K562 (cell line): ENCODE measurements around the gene UQCRHL.
A peak's percentile ranks its signal among the peaks of the same experiment; 100 is the strongest.

ENCODE experiments used
- CTCF ChIP-seq, 3 experiments: IDR thresholded peaks in 2 of 3; conservative IDR thresholded peaks in 1 of 3; 2 replicates each; pipeline ENCODE4 v1.5.1; 2011 to 2012; ENCODE audit warnings: low read length in 3 of 3, mild to moderate bottlenecking in 3 of 3, control low read depth in 2 of 3, improper control_type of control experiment in 1 of 3, inconsistent platforms in 1 of 3, low read depth in 1 of 3, mixed read lengths in 1 of 3, moderate library complexity in 1 of 3; ENCODE audit not compliant: insufficient read depth in 2 of 3
- LCOR ChIP-seq: sonication (generic); formaldehyde crosslinking; IDR thresholded peaks from 2 replicates; pipeline ENCODE4 v1.8.0; 2022; ENCODE audit warnings: mild to moderate bottlenecking, missing genetic modification reagents
- NFYB ChIP-seq: IDR thresholded peaks from 2 replicates; pipeline ENCODE4 v1.6.1; 2011; ENCODE audit warnings: mild to moderate bottlenecking, moderate library complexity; ENCODE audit not compliant: insufficient read length; ENCODE audit errors: extremely low read depth
- ZNF316 ChIP-seq: fragments of 450-650 bp; IDR thresholded peaks from 2 replicates; pipeline ENCODE4 v1.6.1; 2016
- TF ChIP-seq, protein P1 (sequence below): sonication (generic); formaldehyde crosslinking; IDR thresholded peaks from 2 replicates; pipeline ENCODE4 v1.8.0; 2022; ENCODE audit warnings: missing genetic modification reagents, mild to moderate bottlenecking, borderline replicate concordance

GRCh38 chr1:15777909-15778707, 29.3 kb downstream of the UQCRHL start:
- no peak for TF ChIP-seq LCOR (CRISPR knock-in tag)
- TF ChIP-seq CTCF (IDR thresholded peaks at IDR 0.05 in 2 of 3, conservative IDR thresholded peaks at IDR 0.05 in 1 of 3; ENCODE audit: insufficient read depth in 2 of 3, low read depth in 1 of 3, low read length in 3 of 3): no peak
- TF ChIP-seq, protein P1, sequence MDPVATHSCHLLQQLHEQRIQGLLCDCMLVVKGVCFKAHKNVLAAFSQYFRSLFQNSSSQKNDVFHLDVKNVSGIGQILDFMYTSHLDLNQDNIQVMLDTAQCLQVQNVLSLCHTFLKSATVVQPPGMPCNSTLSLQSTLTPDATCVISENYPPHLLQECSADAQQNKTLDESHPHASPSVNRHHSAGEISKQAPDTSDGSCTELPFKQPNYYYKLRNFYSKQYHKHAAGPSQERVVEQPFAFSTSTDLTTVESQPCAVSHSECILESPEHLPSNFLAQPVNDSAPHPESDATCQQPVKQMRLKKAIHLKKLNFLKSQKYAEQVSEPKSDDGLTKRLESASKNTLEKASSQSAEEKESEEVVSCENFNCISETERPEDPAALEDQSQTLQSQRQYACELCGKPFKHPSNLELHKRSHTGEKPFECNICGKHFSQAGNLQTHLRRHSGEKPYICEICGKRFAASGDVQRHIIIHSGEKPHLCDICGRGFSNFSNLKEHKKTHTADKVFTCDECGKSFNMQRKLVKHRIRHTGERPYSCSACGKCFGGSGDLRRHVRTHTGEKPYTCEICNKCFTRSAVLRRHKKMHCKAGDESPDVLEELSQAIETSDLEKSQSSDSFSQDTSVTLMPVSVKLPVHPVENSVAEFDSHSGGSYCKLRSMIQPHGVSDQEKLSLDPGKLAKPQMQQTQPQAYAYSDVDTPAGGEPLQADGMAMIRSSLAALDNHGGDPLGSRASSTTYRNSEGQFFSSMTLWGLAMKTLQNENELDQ: no peak
- TF ChIP-seq ZNF316: no peak
- peak; percentile 34 for TF ChIP-seq NFYB
